Stomach (tissue), 4 donors: ENCODE measurements around the gene ADCY6.
"Not testable (repeated sequence)": the region's sequence is repeated elsewhere in the genome, so short reads cannot be mapped to it uniquely, and the experiment has no call there.

Experiments used
- CTCF ChIP-seq, 7 experiments: fragments of 450-650 bp in 4 of 7; fragments of 200-600 bp in 3 of 7; sonication (generic) in 3 of 7; IDR thresholded peaks; one replicate each; pipeline ENCODE4 v1.5.1; 2016 to 2019; ENCODE audit warnings: antibody characterized with exemption in 7 of 7, control low read depth in 2 of 7, mild to moderate bottlenecking in 1 of 7
- POLR2A ChIP-seq, 4 donors: fragments of 450-650 bp; IDR thresholded peaks; one replicate each; pipeline ENCODE4 v1.6.1; 2016; ENCODE audit warnings: antibody characterized with exemption in 4 of 4, control low read depth in 2 of 4, mild to moderate bottlenecking in 1 of 4, moderate library complexity in 1 of 4
- POLR2AphosphoS5 ChIP-seq, 3 donors: sonication (generic); formaldehyde crosslinking; IDR thresholded peaks; one replicate each; pipeline ENCODE4 v1.6.1; 2016; ENCODE audit warnings: antibody characterized with exemption in 3 of 3

DNA sequence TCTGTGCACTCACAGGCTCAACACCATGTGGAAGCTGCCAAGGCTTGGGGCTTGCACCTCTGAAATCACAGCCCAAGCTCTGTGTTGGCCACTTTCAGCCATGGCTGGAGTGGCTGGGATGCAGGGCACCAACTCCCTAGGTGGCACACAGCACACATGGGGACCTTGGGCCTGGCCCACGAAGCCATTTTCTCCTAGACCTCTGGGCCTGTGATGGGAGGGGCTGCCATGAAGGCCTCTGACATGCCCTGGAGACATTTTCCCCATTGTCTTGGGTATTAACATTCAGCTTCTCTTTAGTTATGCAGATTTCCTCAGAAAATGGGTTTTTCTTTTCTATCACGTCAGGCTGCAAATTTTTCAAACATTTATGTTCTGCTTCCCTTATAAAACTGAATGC is 68.7 kb downstream of the ADCY6 start:
- TF ChIP-seq CTCF, POLR2A, POLR2AphosphoS5 (IDR thresholded peaks at IDR 0.05): not testable (repeated sequence)
